Measurements from ENCODE around the gene NFE2L1. TPM values are rescaled to one million over a fixed set of nuclear protein-coding genes. Genes with fewer than 3 reads are reported as not detected.

NFE2L1 gene
- total RNA-seq, 4 donors from 2014 or later: 176 to 405 (median 216) TPM

- TF ChIP-seq CTCF (IDR thresholded peaks at IDR 0.05; ENCODE audit: low read depth): no peak
These were observed 9.5 kb downstream of the NFE2L1 start for GRCh38 chr17:48057626-48058025.

GRCh38 chr17:48058393-48059124 lies 10.4 kb downstream of the NFE2L1 start:
- TF ChIP-seq CTCF (IDR thresholded peaks at IDR 0.05; ENCODE audit: low read depth): no peak

- no peak for TF ChIP-seq CTCF (IDR thresholded peaks at IDR 0.05; ENCODE audit: low read depth)
These were observed 11.0 kb downstream of the NFE2L1 start for GRCh38 chr17:48059125-48059668.

- no peak for TF ChIP-seq CTCF (IDR thresholded peaks at IDR 0.05; ENCODE audit: low read depth)
These were observed 12.1 kb downstream of the NFE2L1 start for GRCh38 chr17:48060249-48060648.

GRCh38 chr17:48062273-48062672 lies 14.1 kb downstream of the NFE2L1 start:
- TF ChIP-seq CTCF (IDR thresholded peaks at IDR 0.05; ENCODE audit: low read depth): no peak

GRCh38 chr17:48064638-48065037 lies 16.5 kb downstream of the NFE2L1 start:
- no peak for TF ChIP-seq CTCF (IDR thresholded peaks at IDR 0.05; ENCODE audit: low read depth)

GRCh38 chr17:48066192-48066591 lies 18.0 kb downstream of the NFE2L1 start:
- TF ChIP-seq CTCF (IDR thresholded peaks at IDR 0.05; ENCODE audit: low read depth): no peak

All from subcutaneous adipose tissue (tissue), 4 donors.